C4-2B (cell line): ENCODE measurements around the gene C1orf94.

ENCODE experiments used
- ZFX ChIP-seq: fragments of 450-650 bp; IDR thresholded peaks from 2 replicates; pipeline ENCODE4 v1.6.1; 2017
- TF ChIP-seq, protein P1 (sequence below): fragments of 450-650 bp; conservative IDR thresholded peaks from 2 replicates; pipeline ENCODE4 v1.5.1; 2017; ENCODE audit warnings: mild to moderate bottlenecking

GRCh38 chr1:34164771-34165391 is 11.8 kb upstream of the C1orf94 start, which contains the start of gene CSMD2:
- TF ChIP-seq, protein P1, sequence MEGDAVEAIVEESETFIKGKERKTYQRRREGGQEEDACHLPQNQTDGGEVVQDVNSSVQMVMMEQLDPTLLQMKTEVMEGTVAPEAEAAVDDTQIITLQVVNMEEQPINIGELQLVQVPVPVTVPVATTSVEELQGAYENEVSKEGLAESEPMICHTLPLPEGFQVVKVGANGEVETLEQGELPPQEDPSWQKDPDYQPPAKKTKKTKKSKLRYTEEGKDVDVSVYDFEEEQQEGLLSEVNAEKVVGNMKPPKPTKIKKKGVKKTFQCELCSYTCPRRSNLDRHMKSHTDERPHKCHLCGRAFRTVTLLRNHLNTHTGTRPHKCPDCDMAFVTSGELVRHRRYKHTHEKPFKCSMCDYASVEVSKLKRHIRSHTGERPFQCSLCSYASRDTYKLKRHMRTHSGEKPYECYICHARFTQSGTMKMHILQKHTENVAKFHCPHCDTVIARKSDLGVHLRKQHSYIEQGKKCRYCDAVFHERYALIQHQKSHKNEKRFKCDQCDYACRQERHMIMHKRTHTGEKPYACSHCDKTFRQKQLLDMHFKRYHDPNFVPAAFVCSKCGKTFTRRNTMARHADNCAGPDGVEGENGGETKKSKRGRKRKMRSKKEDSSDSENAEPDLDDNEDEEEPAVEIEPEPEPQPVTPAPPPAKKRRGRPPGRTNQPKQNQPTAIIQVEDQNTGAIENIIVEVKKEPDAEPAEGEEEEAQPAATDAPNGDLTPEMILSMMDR, result no peak
- no peak for TF ChIP-seq ZFX
